Fibroblast of skin of scalp (primary cell): Measurements from ENCODE around the gene FPR3.
"Not testable (repeated sequence)": the region's sequence is repeated elsewhere in the genome, so short reads cannot be mapped to it uniquely, and the experiment has no call there.

Source experiments
- DNase-seq: peaks from one replicate; pipeline ENCODE4 v3.0.0-alpha.2; 2013

The FPR3 gene

DNA sequence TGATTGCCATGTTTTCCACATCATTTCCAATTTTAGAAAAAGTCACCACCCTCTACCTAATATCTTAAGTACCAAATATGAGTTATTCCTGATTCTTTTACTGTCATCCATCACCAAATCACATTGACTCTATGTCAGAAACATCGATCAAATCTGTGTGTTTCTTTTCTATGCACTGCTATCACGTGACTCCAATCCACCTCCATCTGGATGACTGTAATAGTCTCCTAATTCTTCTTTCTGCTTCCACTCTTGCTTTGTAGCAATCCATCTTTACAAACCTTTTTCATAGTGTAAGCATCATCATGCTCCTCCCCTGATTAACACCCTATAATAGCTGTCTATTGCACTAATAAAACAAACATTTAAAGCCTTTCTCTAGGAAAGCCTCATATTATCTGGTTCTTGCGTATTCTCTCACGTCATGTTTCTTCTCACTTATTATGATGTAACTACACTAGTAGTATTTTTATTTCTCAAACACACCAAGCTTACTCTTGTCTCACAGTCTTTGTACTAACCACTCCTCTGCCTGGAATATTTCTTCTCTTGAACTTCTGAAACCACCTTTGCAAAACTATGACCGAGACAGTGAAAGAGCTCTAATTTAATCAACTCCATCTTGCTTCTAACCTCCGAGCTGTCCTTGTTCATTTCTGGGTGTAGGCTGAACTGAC is 10.7 kb upstream of the FPR3 start:
- no peak for DNase-seq

GRCh38 chr19:51784922-51785690 is 9.9 kb upstream of the FPR3 start:
- peak; percentile 59 for DNase-seq

GRCh38 chr19:51786646-51787494 is 8.1 kb upstream of the FPR3 start:
- DNase-seq = no peak

DNA sequence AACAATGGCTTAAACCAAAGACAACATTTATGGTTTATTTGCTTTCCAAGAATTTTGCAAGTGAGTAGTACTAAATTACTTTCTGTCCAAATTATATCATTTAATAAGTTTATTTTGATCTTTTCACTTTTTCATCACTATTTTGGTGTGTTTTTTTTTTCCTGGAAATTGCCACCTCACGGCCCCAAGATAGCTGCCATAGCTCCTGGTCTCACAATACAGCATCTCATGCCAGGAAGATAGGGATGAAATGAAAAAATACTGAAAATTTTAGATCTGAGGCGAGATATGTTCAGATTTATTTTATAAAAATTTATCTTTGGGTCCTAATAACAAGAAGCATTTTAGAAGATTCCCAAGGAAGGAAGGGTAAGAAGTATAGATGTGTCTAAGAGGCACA is 6.9 kb upstream of the FPR3 start:
- no peak for DNase-seq

- DNase-seq = no peak
Observed at GRCh38 chr19:51789061-51789795, 5.7 kb upstream of the FPR3 start.

DNA sequence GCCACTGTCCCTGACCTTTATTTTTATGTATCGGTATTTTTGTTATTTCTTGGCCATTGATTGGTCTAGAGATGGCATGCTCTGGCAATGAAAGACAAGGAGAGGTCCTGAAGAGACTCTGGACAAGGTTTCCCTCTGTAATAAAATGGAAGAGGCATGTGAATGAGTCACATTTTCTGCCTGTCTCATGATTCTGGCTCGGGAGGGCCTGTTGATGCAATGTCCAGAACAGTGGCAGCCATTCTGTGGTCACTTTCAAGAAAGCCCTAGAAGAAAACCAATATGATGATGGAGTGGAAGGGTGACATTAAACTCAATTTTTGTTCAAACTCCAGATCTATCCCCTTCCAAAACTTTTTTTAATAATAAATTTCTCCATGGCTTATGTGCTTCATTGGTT is 2.0 kb upstream of the FPR3 start:
- no peak for DNase-seq

DNA sequence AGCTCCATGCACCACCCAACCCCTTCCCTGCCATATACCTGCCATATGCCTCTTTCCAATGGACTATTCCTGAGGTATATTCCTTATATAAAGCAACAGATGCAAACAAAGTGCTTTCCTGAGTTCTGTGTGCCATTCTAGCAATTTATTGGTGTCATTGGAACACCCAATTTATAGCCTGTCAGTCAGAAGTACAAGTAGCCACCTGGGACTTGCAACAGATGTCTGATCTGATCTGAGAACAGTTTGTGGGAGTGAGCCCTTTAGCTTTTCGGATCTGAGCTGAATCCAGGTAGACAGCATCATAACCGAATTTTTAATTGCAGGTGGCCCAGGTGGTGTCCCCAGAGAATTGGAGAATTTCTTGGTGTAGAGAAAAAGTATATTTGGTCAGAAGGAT is 963 bp upstream of the FPR3 start:
- no peak for DNase-seq

- DNase-seq = no peak
Observed at GRCh38 chr19:51796195-51796679, 1.3 kb downstream of the FPR3 start.

DNA sequence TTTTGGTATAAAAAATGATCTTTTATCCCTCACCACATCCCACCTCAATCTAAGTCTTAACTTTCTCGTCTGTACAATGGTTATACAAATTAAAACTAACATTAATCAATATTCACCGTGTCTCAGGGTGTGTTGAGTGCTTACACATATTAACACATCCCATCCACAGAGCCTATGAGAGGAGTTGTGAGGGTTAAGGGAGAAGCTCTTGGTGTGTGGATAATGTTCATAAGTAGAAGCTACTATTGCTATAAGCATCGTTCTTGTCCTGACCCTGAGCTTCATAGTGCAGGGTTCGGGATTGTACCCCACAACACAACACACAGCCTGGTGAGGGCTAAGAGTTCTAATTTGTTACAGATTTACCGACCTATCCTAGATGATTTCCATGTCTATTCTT is 2.5 kb downstream of the FPR3 start:
- no peak for DNase-seq

GRCh38 chr19:51798062-51798461 is 3.1 kb downstream of the FPR3 start:
- DNase-seq = no peak

- DNase-seq = peak; percentile 98
Observed at GRCh38 chr19:51799034-51799773, 4.2 kb downstream of the FPR3 start.

- no peak for DNase-seq
Observed at GRCh38 chr19:51799774-51800472, 5.0 kb downstream of the FPR3 start.

GRCh38 chr19:51800473-51801244 is 5.7 kb downstream of the FPR3 start:
- peak; percentile 69 for DNase-seq

DNA sequence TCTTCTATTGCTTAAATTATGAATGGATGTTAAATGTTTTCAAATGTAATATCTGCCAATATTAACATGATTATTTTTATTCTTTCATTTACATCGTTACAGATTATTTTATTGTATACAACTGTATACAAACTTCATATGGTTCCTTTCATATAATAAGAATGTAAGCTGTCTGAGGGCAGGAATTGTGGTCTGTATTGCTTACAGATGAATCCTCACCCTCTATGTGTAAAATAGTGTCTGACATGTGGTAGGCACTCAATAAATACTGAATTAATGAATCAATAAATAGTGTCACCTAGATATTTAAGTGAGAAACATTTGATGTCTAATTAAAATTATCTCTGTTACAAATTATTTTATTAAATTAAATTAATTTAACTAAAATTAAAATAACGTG is 7.8 kb downstream of the FPR3 start:
- DNase-seq = no peak

DNA sequence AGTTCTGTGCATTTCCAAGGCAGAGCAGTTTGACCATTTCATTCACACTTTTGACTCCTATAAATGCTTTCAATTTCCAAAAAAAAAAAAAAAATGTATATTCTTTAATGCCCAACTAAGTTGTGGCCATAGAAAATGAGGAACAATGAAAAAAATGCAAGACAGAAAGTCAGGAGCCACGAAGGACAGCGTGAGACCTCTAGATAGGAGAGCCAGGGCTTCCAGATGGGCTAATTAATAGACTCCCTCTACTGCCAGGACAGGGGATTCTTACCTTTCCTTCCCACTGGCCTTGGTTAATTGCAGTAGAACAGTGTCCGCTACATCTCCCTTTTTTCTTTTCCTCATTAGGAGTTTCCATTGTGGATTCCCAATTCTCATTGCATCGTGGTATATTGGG is 8.6 kb downstream of the FPR3 start:
- DNase-seq = no peak

GRCh38 chr19:51803967-51804366 is 9.0 kb downstream of the FPR3 start:
- no peak for DNase-seq

DNA sequence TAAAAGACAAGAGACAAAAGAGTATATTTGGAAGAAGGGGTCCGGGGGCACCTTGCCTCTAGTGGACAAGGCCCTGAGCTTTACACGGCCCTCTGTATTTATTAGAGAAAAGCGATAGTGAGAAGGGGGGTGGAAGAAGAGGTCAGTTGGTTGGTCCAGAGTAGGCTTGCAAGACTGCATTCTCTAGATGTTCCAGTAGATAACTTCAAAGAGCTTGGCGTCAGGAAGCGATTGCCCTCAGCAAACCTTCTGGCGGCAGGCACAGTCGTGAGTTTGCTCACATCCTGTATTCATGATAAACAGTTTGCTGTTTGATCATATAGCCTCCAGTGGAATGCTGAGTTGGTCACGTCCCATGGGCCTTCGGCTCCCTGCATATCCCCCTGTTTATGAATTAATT is 9.8 kb downstream of the FPR3 start:
- not testable (repeated sequence) for DNase-seq

GRCh38 chr19:51805396-51805795 is 10.4 kb downstream of the FPR3 start:
- not testable (repeated sequence) for DNase-seq

- DNase-seq = not testable (repeated sequence)
Observed at GRCh38 chr19:51806571-51806970, 11.6 kb downstream of the FPR3 start.

DNA sequence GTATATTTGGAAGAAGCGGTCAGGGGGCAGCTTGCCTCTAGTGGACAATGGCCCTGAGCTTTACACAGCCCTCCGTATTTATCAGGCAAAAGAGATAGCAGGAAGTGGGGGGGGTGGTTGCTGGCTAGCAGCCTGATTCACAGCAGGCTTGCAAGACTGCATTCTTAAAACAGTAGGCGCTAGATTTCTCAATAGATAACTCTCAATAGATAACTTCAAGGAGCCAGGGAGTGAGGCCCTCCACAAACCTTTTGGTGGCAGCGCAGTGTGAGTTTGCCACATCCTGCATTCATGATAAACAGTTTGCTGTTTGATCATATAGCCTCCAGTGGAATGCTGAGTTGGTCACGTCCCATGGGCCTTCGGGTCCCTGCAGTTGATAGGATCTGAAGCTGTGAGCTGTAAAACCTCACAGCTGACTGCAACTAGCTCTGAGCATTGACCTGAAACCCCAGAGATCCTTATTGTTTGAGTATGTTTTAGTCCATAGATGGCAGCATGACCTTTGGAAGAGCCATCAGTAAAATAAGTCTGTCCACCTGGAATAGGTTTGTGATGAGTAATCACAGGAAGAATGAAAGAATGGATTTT is 12.2 kb downstream of the FPR3 start:
- peak; percentile 52 for DNase-seq
